Activated CD4-positive, alpha-beta T cell treated with anti-CD3 and anti-CD28 coated beads, Interleukin-2, amount 10 ng/mL, durations not matched to agents 7 days and 5 days (primary cell): ENCODE measurements around the gene NAA15. TPM values are rescaled to one million over a fixed set of nuclear protein-coding genes. Genes with fewer than 3 reads are reported as not detected.
"Not testable (repeated sequence)": the region's sequence is repeated elsewhere in the genome, so short reads cannot be mapped to it uniquely, and the experiment has no call there.

Source experiments
- CTCF ChIA-PET: fragments of 350-600 bp; sonication (Branson Sonifier 250); formaldehyde crosslinking; loops from one replicate; lab custom pipeline; 2021; ENCODE audit warnings: antibody characterized with exemption; lab: Charles Lee
- POLR2A ChIA-PET: fragments of 350-600 bp; sonication (Branson Sonifier 250); formaldehyde crosslinking; loops from one replicate; lab custom pipeline; 2021; ENCODE audit warnings: antibody characterized with exemption; lab: Charles Lee
- DNase-seq: peaks from one replicate; pipeline ENCODE4 v3.0.0-alpha.2; 2020
- H3K27ac Mint-ChIP-seq: one replicate; pipeline ENCODE4 v1.8.0; 2021; ENCODE audit warnings: mild to moderate bottlenecking, moderate library complexity, mixed read lengths
- H3K27me3 Mint-ChIP-seq: one replicate; pipeline ENCODE4 v1.8.0; 2021; ENCODE audit warnings: mixed read lengths
- H3K36me3 Mint-ChIP-seq: one replicate; pipeline ENCODE4 v1.8.0; 2021; ENCODE audit warnings: low read depth, mixed read lengths
- H3K4me1 Mint-ChIP-seq: one replicate; pipeline ENCODE4 v1.8.0; 2021; ENCODE audit warnings: mixed read lengths
- H3K4me3 Mint-ChIP-seq: one replicate; pipeline ENCODE4 v1.8.0; 2021; ENCODE audit warnings: mild to moderate bottlenecking, moderate library complexity, mixed read lengths
- H3K9me3 Mint-ChIP-seq: one replicate; pipeline ENCODE4 v1.8.0; 2021; ENCODE audit warnings: mixed read lengths
- total RNA-seq, 2 experiments: library from RNA; stranded (reverse); gene quantifications; one replicate each; pipeline ENCODE4 v1.2.3, GENCODE V29; 2021

NAA15 gene
- total RNA-seq, 2 experiments from 2014 or later: 44.8 to 53.5 TPM

DNA sequence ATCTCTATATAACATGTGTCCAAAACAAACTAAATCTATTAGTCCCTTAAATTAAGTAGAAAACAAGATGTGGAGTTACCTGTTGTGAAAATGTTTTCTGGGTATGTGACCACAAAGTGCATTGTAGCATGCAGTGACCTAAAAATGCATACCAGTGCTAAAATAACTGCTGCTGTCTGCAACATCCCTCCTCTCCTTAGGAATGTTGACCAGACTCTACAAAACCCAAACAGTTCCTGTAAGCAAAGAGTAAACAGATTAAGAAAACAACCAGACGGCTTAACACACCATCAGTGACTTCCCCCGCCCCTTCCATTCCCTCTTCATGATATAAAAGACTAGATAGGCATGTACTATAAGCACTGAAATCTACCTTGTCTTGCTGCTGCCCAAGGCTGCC lies 136.8 kb downstream of the NAA15 start:
- DNase-seq: no peak
- Mint-ChIP-seq H3K4me3 (no peak overlapping the region), H3K4me1 (peaks cover 8% of the 10 kb centered on the region), H3K36me3 (peaks cover 41% of the 10 kb centered on the region), H3K9me3 (peaks cover 30% of the 10 kb centered on the region), H3K27me3 (no peaks in the 10 kb centered on the region), H3K27ac (no peak overlapping the region)
- POLR2A ChIA-PET: no interaction called here
- CTCF ChIA-PET: no interaction called here

- no peak overlapping the region for H3K4me3 Mint-ChIP-seq
- H3K27ac Mint-ChIP-seq: no peak overlapping the region
- no peak for DNase-seq
- CTCF ChIA-PET: interaction anchor here (0.5 to 1.3 kb wide), 2 partner anchors 73 to 293 kb away, joined by 3 read pairs; no protein-coding TSS in a partner anchor
- peaks cover 4% of the 10 kb centered on the region for H3K4me1 Mint-ChIP-seq
- POLR2A ChIA-PET: no interaction called here
- H3K36me3 Mint-ChIP-seq: peaks cover 36% of the 10 kb centered on the region
- no peaks in the 10 kb centered on the region for H3K27me3 Mint-ChIP-seq
- H3K9me3 Mint-ChIP-seq: peaks cover 21% of the 10 kb centered on the region
Observed at GRCh38 chr4:139441029-139441428, 139.7 kb downstream of the NAA15 start.

GRCh38 chr4:139443661-139444060 lies 142.4 kb downstream of the NAA15 start:
- DNase-seq: no peak
- Mint-ChIP-seq H3K27me3 (no peaks in the 10 kb centered on the region), H3K9me3 (peaks cover 21% of the 10 kb centered on the region), H3K36me3 (peaks cover 18% of the 10 kb centered on the region), H3K4me3 (no peak overlapping the region), H3K27ac (no peak overlapping the region), H3K4me1 (no peaks in the 10 kb centered on the region)
- CTCF ChIA-PET: interaction anchor here (1.4 kb wide), 1 partner anchor 113 kb away, joined by 4 read pairs; no protein-coding TSS in a partner anchor
- POLR2A ChIA-PET: no interaction called here

DNA sequence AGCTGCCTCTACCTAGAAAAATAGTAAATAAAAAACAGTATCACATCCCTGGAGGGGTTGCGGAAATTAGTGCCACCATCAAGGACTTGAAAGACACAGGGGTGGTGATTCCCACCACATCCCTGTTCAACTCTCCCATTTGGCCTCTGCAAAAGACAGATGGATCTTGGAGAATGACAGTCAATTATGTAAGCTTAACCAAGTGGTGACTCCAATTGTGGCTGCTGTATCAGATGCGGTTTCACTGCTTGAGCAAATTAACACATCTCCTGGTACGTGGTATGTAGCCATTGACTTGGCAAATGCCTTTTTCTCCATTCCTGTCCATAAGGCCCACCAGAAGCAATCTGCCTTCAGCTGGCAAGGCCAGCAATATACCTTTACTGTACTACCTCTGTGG lies 143.6 kb downstream of the NAA15 start:
- CTCF ChIA-PET: interaction anchor here (0.6 to 1.1 kb wide), 2 partner anchors 8 to 426 kb away, joined by 3 read pairs; no protein-coding TSS in a partner anchor
- POLR2A ChIA-PET, H3K27me3 Mint-ChIP-seq, H3K4me3 Mint-ChIP-seq, H3K36me3 Mint-ChIP-seq, H3K4me1 Mint-ChIP-seq, DNase-seq, H3K27ac Mint-ChIP-seq: not testable (repeated sequence)
- peaks cover 14% of the 10 kb centered on the region for H3K9me3 Mint-ChIP-seq

GRCh38 chr4:139447078-139447477 lies 145.8 kb downstream of the NAA15 start:
- H3K27ac Mint-ChIP-seq, H3K4me1 Mint-ChIP-seq, DNase-seq, H3K27me3 Mint-ChIP-seq, H3K4me3 Mint-ChIP-seq, CTCF ChIA-PET, POLR2A ChIA-PET, H3K9me3 Mint-ChIP-seq, H3K36me3 Mint-ChIP-seq: not testable (repeated sequence)

DNA sequence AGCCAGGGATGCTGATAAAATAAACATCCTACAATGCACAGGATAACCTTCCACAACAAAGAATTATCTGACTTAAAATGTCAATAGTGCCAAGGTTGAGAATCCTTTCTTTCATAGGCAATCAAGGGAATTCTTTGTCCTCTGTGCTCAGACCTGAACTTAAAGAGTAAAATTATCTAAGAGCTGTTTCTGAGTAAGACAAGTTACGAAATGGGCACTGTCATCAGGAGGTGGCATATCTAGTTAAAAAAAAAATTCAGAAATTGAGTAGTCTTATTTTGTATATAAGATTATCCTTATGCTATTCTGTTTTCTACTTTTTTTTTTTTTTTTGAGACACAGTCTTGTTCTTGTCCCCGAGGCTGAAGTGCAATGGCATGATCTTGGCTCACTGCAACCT lies 149.3 kb downstream of the NAA15 start:
- no peaks in the 10 kb centered on the region for H3K27me3 Mint-ChIP-seq
- DNase-seq: no peak
- CTCF ChIA-PET: no interaction called here

GRCh38 chr4:139451997-139452396 lies 150.7 kb downstream of the NAA15 start:
- POLR2A ChIA-PET: interaction anchor here (0.7 kb wide), 1 partner anchor 213 kb away, joined by 3 read pairs; no protein-coding TSS in a partner anchor
- Mint-ChIP-seq H3K27me3 (no peaks in the 10 kb centered on the region), H3K4me3 (peak overlapping the region; percentile 87)

More for the DNA sequence above, 149.3 kb downstream of the NAA15 start:
- POLR2A ChIA-PET: no interaction called here
- Mint-ChIP-seq H3K36me3 (peaks cover 4% of the 10 kb centered on the region), H3K9me3 (peaks cover 4% of the 10 kb centered on the region), H3K27ac (no peak overlapping the region), H3K4me1 (peaks cover 32% of the 10 kb centered on the region), H3K4me3 (no peak overlapping the region)

DNA sequence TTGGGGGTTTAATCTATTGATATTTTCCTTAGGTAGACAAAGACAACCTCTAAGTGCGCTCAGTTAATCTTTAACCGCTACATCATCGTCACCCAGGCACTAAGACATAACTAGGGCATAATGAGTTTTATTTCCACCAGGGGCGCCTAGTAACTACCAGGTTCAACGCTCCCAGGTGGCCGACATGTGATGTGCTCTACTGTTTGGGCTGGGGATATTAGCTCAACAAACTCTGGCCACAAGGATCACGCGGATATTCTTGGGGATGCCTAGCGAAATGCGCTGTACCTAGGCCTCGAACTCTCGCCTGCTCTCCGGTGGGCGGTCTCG lies 151.7 kb downstream of the NAA15 start:
- Mint-ChIP-seq H3K4me1 (peaks cover 52% of the 10 kb centered on the region), H3K27me3 (no peaks in the 10 kb centered on the region), H3K27ac (peak overlapping the region; percentile 99), H3K36me3 (peaks cover 4% of the 10 kb centered on the region), H3K9me3 (no peaks in the 10 kb centered on the region), H3K4me3 (peak overlapping the region; percentile 87)
- ChIA-PET CTCF (interaction anchor here (0.8 to 1.2 kb wide), 4 partner anchors 9 to 157 kb away, joined by 3 to 4 read pairs (median 3); no protein-coding TSS in a partner anchor), POLR2A (interaction anchor here (0.7 kb wide), 1 partner anchor 150 kb away, joined by 4 read pairs; the partner anchor contains the start of gene NDUFC1)
- peak; percentile 77 for DNase-seq

More at GRCh38 chr4:139451997-139452396, 150.7 kb downstream of the NAA15 start:
- DNase-seq: no peak
- H3K27ac Mint-ChIP-seq: peak overlapping the region; percentile 99
- CTCF ChIA-PET: no interaction called here
- H3K36me3 Mint-ChIP-seq: peaks cover 4% of the 10 kb centered on the region
- H3K9me3 Mint-ChIP-seq: no peaks in the 10 kb centered on the region
- H3K4me1 Mint-ChIP-seq: peaks cover 46% of the 10 kb centered on the region

DNA sequence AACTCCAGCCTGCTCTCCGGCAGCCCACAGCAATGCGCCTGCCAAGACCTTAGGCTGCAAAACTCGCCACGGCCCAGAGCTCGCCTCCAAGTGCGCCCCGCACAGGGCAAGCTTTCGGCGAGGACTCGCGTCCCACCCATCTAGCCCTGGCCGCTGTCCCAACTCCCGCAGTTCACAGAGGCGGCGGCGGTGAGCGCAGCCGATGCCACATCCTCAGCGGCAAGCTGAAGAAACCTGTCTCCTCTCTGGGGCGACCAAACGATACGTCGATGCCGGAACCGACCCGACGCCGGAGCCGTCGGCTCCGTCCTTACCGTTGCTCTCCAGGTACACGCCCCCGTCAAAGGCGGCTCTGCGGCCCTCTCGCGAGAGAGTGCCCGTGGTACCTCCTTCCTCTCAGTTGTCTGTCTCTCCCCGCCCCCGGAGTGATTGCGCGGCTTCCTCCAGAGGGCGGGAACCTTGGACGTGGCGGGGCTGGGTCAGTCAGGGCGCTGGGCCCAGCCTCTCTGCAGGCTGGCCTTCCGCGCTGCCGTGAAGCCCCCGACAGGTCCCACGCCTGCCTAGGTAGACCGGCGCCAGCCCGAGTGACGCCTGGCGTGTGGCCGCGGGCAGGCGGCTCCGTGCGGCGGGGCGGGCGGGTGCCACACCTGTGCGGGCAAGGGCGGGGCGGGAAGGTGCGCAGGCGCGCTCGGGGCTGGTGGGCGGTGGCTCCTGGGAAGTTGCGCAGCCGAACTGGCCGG lies 152.2 kb downstream of the NAA15 start:
- CTCF ChIA-PET: interaction anchor here (0.7 to 1.2 kb wide), 6 partner anchors 9 to 157 kb away, joined by 3 to 4 read pairs (median 3); no protein-coding TSS in a partner anchor
- Mint-ChIP-seq H3K4me1 (peaks cover 56% of the 10 kb centered on the region), H3K27ac (peak overlapping the region; percentile 99)

DNA sequence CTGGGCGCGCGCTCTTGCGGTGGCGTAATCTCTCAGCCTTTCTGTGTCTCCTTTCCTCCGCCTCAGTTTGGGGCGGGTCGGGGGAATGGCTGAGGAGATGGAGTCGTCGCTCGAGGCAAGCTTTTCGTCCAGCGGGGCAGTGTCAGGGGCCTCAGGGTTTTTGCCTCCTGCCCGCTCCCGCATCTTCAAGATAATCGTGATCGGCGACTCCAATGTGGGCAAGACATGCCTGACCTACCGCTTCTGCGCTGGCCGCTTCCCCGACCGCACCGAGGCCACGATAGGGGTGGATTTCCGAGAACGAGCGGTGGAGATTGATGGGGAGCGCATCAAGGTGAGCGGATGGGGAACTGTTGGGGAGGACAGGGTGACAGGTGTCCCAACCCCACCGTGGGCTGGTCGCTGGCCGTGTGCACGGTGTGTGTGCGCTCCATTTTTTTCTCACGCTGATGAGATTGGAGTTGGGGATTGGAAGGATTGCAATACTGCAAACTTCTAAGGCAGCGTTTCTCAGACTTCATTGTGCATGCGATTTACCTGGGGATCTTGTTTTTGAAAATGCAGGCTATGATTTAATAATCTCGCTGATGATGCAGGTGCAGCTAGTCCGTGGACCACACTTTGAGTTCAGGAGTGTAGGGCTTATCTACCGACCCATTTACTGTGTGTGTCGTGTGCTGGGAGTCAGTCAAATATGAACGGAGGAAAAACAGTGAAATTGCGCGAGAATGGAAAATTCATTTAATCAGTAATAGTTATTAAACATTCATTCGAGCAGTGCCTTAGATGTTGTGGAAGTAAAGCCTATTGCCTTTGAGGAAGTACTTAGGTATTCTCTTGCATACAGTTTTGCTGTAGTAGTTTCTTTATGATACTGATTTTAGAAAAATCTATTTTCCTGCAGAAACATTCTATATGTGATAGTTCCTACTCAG lies 153.1 kb downstream of the NAA15 start, which contains the start of gene RAB33B:
Gene RAB33B (plus strand): TSS at position 11 of the 935 bp plus-strand sequence. CDS start 75 bp downstream, at position 86.
- CTCF ChIA-PET: interaction anchor here (1.0 kb wide), 1 partner anchor 9 kb away, joined by 3 read pairs; no protein-coding TSS in a partner anchor
- peak within 1 kb of the TSS; percentile 99 for H3K27ac Mint-ChIP-seq
- POLR2A ChIA-PET: interaction anchor here (0.6 kb wide), 1 partner anchor 35 kb away, joined by 5 read pairs; no protein-coding TSS in a partner anchor
- H3K9me3 Mint-ChIP-seq: no peaks in the 10 kb centered on the region
- DNase-seq: no peak
- peaks cover 57% of the 10 kb centered on the region for H3K4me1 Mint-ChIP-seq
- H3K36me3 Mint-ChIP-seq: peaks cover 4% of the 10 kb centered on the region
- H3K27me3 Mint-ChIP-seq: no peaks in the 10 kb centered on the region
- peak within 1 kb of the TSS; percentile 87 for H3K4me3 Mint-ChIP-seq

More for the DNA sequence above, 152.2 kb downstream of the NAA15 start:
- peak overlapping the region; percentile 87 for H3K4me3 Mint-ChIP-seq
- no peaks in the 10 kb centered on the region for H3K27me3 Mint-ChIP-seq
- H3K36me3 Mint-ChIP-seq: peaks cover 4% of the 10 kb centered on the region
- no peaks in the 10 kb centered on the region for H3K9me3 Mint-ChIP-seq
- POLR2A ChIA-PET: interaction anchor here (0.7 kb wide), 1 partner anchor 151 kb away, joined by 4 read pairs; the partner anchor contains the start of gene NDUFC1
- peak; percentile 98 for DNase-seq

DNA sequence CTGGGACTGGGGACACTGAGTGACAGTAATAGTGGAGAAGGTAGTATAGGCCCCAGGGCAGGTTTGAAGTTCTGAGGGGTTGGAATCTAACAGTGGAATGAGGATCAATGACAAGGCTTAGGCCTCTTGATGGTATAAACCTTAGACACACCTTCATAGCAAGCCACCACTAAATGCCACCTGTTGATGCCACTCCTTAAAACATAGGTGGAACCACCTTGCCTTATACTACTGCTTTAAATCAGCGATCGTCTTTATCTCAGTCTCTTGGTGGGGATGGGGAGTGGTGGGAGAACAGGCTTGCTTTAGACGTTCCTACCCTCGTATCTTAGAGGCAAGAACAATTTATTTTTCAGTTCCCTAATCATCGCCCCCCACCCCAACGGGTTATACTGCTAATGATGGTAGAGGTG lies 153.8 kb downstream of the NAA15 start:
- no peaks in the 10 kb centered on the region for H3K27me3 Mint-ChIP-seq
- no peaks in the 10 kb centered on the region for H3K9me3 Mint-ChIP-seq
- H3K27ac Mint-ChIP-seq: peak overlapping the region; percentile 99
- peak overlapping the region; percentile 87 for H3K4me3 Mint-ChIP-seq
- POLR2A ChIA-PET: interaction anchor here (0.6 kb wide), 1 partner anchor 798 kb away, joined by 3 read pairs; no protein-coding TSS in a partner anchor
- DNase-seq: no peak
- CTCF ChIA-PET: interaction anchor here (0.6 kb wide), 1 partner anchor 128 kb away, joined by 3 read pairs; no protein-coding TSS in a partner anchor
- H3K36me3 Mint-ChIP-seq: peaks cover 2% of the 10 kb centered on the region
- peaks cover 61% of the 10 kb centered on the region for H3K4me1 Mint-ChIP-seq

- Mint-ChIP-seq H3K4me1 (peaks cover 52% of the 10 kb centered on the region), H3K36me3 (peaks cover under 1% of the 10 kb centered on the region), H3K27ac (no peak overlapping the region), H3K27me3 (no peaks in the 10 kb centered on the region), H3K9me3 (no peaks in the 10 kb centered on the region), H3K4me3 (no peak overlapping the region)
- ChIA-PET CTCF (interaction anchor here (0.6 to 0.9 kb wide), 2 partner anchors 356 to 413 kb away, joined by 3 to 4 read pairs; no protein-coding TSS in a partner anchor), POLR2A (no interaction called here)
- DNase-seq: no peak
Observed at GRCh38 chr4:139457318-139457717, 156.0 kb downstream of the NAA15 start.
